ENCODE data around the gene PLXNB2. TPM values are rescaled to one million over a fixed set of nuclear protein-coding genes. Genes with fewer than 3 reads are reported as not detected.

PLXNB2 gene
- total and polyA plus RNA-seq, 2 of the 4 experiments (the other 2 are of a cell fraction), result 73.1 to 202 TPM

GRCh38 chr22:50284479-50284878, 23.0 kb downstream of the PLXNB2 start:
- dilution Hi-C loops (cut with HindIII; ENCODE audit: low sequenced_read_pairs, unreplicated experiment), result no loop called here
- POLR2A ChIA-PET (ENCODE audit: unreplicated experiment), result no interaction called here
- no peak overlapping the region for H3K4me3 ChIP-seq (ENCODE audit: insufficient read depth, low read depth, low read length)

More at GRCh38 chr22:50284479-50284878, 23.0 kb downstream of the PLXNB2 start:
- peaks cover 13 to 55% of the 10 kb centered on the region in 2 experiments; a peak in 3 of 4 replicates for H3K79me1 ChIP-seq (ENCODE audit: low read depth in 1 of 2, low read length in 2 of 2)
- in situ Hi-C loops (cut with MboI; ENCODE audit: low sequenced_read_pairs), result no loop called here
- no peak overlapping the region for H3K14ac ChIP-seq (replicated peaks; ENCODE audit: low read depth, low read length)
- no peak overlapping the region for H4K5ac ChIP-seq (ENCODE audit: low read depth, low read length)
- peaks cover 89% of the 10 kb centered on the region for H3K36me3 ChIP-seq (ENCODE audit: control insufficient read depth, insufficient read depth, low read length)
- peaks cover 59% of the 10 kb centered on the region for H4K20me1 ChIP-seq (ENCODE audit: insufficient read depth, low read length)
- TF ChIP-seq CHD1 (IDR thresholded peaks at IDR 0.05; ENCODE audit: low read depth, low read length), result no peak
- TF ChIP-seq CTCF (conservative IDR thresholded peaks at IDR 0.05; ENCODE audit: low read depth, low read length), result no peak
- no peak for TF ChIP-seq FOS (IDR thresholded peaks at IDR 0.05; ENCODE audit: low read depth, low read length)
- no peak for TF ChIP-seq RCOR1 (IDR thresholded peaks at IDR 0.05; ENCODE audit: insufficient replicate concordance, low read length)
- no peak for TF ChIP-seq CEBPB (IDR thresholded peaks at IDR 0.05; ENCODE audit: low read depth, low read length)
- TF ChIP-seq MXI1 (IDR thresholded peaks at IDR 0.05; ENCODE audit: borderline replicate concordance, low read depth, low read length), result no peak
- no peak for TF ChIP-seq RAD21 (IDR thresholded peaks at IDR 0.05; ENCODE audit: low read length)
- no peak for TF ChIP-seq SMC3 (IDR thresholded peaks at IDR 0.05; ENCODE audit: low read depth, low read length)
- TF ChIP-seq MAZ (IDR thresholded peaks at IDR 0.05; ENCODE audit: borderline replicate concordance, low read depth, low read length), result no peak
- TF ChIP-seq RFX5 (IDR thresholded peaks at IDR 0.05; ENCODE audit: low read depth, low read length), result no peak
- no peak for TF ChIP-seq USF2 (IDR thresholded peaks at IDR 0.05; ENCODE audit: low read depth, low read length)
- no peak for TF ChIP-seq POLR2A (IDR thresholded peaks at IDR 0.05; ENCODE audit: low read depth, low read length)
- TF ChIP-seq NFE2L2 (IDR thresholded peaks at IDR 0.05; ENCODE audit: low read depth, low read length), result no peak
- no peak for TF ChIP-seq MAFK (IDR thresholded peaks at IDR 0.05; ENCODE audit: low read depth, low read length)
- no peak for TF ChIP-seq BHLHE40 (IDR thresholded peaks at IDR 0.05; ENCODE audit: low read depth, low read length)
- no peak for TF ChIP-seq ELK1 (IDR thresholded peaks at IDR 0.05; ENCODE audit: borderline replicate concordance, low read depth, low read length)
- no peak overlapping the region for H2AFZ ChIP-seq (replicated peaks; ENCODE audit: low read length, poor library complexity)
- no peak overlapping the region for H3K56ac ChIP-seq (ENCODE audit: extremely low read depth, insufficient read depth, low read length)
- no peak overlapping the region for H4K8ac ChIP-seq (ENCODE audit: low read depth in 2 of 2, low read length in 2 of 2)
- no peak overlapping the region for H3K4me2 ChIP-seq (ENCODE audit: low read depth, low read length)
- no peak overlapping the region for H3K23ac ChIP-seq (ENCODE audit: low read depth, low read length)
- intact Hi-C loops (cut with micrococcal nuclease), result no loop called here
- CTCF ChIA-PET, result no interaction called here
- H3K9me1 ChIP-seq (ENCODE audit: insufficient read depth, low read length), result no peaks in the 10 kb centered on the region
- H3K18ac ChIP-seq (ENCODE audit: low read depth, low read length), result no peak overlapping the region
- no peak overlapping the region for H2BK120ac ChIP-seq (ENCODE audit: low read depth, low read length)
- no peak overlapping the region for H3K4ac ChIP-seq (ENCODE audit: low read depth, low read length)
- no peaks in the 10 kb centered on the region for H3K27me3 ChIP-seq (ENCODE audit: control insufficient read depth, insufficient read depth, low read length)
- peaks cover 8% of the 10 kb centered on the region for H3K4me1 ChIP-seq (ENCODE audit: control insufficient read depth, insufficient read depth, low read length)
- no peak overlapping the region for H4K91ac ChIP-seq (ENCODE audit: insufficient read depth, low read depth, low read length)
- H2BK15ac ChIP-seq (ENCODE audit: low read depth, low read length), result no peak overlapping the region
- DNase-seq, result no peak
- no peaks in the 10 kb centered on the region for H3K9me3 ChIP-seq (ENCODE audit: control insufficient read depth, insufficient read depth, low read length)
- WGBS, 2 experiments (ENCODE audit: extremely low coverage in 2 of 2, insufficient read length in 1 of 2), result 84% methylated on average over 3 of the region's 13 CpGs; no CpG with 5 or more reads in 1 of the 2 experiments
- no peak overlapping the region for H2BK5ac ChIP-seq (ENCODE audit: low read depth, low read length, poor library complexity, severe bottlenecking)
- no peak overlapping the region for H3K9ac ChIP-seq (ENCODE audit: low read depth, low read length)
- BruUV-seq (replicated peaks), result no TSS peak
- ATAC-seq (ENCODE audit: low read depth), result no peak
- no peak overlapping the region for H2BK20ac ChIP-seq (ENCODE audit: low read depth, low read length)
- H3K27ac ChIP-seq (ENCODE audit: insufficient read depth, low read length), result no peak overlapping the region
- H2AK5ac ChIP-seq (ENCODE audit: low read depth, low read length), result no peak overlapping the region
- H2AK9ac ChIP-seq (replicated peaks; ENCODE audit: low read depth, low read length, poor library complexity), result peak overlapping the region; percentile 16
